Brain microvascular endothelial cell (primary cell): ENCODE data around the gene MAPK4.

Experiments used
- DNase-seq: peaks from one replicate; pipeline ENCODE4 v3.0.0-alpha.2; 2020
- H3K27ac ChIP-seq: fragments of 250-450 bp; sonication (Bioruptor Pico); 2 replicates; pipeline ENCODE4 v1.5.1; 2020; ENCODE audit warnings: mild to moderate bottlenecking, moderate library complexity
- H3K27me3 ChIP-seq: fragments of 250-450 bp; sonication (Bioruptor Pico); replicated peaks from 2 replicates; pipeline ENCODE4 v1.5.1; 2020; ENCODE audit warnings: mild to moderate bottlenecking
- H3K36me3 ChIP-seq: fragments of 250-450 bp; sonication (Bioruptor Pico); replicated peaks from 2 replicates; pipeline ENCODE4 v1.5.1; 2020; ENCODE audit warnings: mild to moderate bottlenecking
- H3K4me3 ChIP-seq: 2 replicates; pipeline ENCODE4 v1.5.1; 2011; ENCODE audit warnings: low read depth, mild to moderate bottlenecking, control low read depth, low read length, moderate library complexity
- in situ Hi-C: cut with HindIII; loops from 2 replicates; pipeline ENCODE4 v1.10.0; 2017; ENCODE audit warnings: low sequenced_read_pairs, low pct_ligation_motif_present
- TF ChIP-seq, protein P1 (sequence below): IDR thresholded peaks from 2 replicates; pipeline ENCODE4 v1.5.1; 2011; ENCODE audit warnings: low read depth, mild to moderate bottlenecking, moderate library complexity, low read length, control low read depth, inconsistent platforms; ENCODE audit errors: missing control alignments

Gene MAPK4

DNA sequence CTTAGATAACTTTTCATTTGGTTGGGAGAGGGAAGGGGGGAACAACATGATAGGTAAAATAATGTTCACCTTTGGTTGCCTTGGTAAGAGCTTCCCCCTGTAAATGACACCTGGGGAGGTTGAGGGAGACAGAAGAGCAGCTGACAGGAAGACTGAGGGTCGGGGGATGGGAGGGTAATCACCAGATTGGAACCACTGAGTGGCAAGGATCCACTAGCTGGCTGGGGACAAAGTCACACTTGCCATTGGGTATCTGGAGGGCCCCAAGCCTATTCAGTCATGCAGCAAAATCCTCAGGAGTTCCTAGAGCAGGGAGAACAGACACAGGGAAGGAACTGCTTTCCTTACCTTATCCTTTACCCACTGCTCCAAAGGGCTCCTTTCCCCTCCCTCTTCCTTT, 84.3 kb downstream of the MAPK4 start:
- no peak for DNase-seq
- no peaks in the 10 kb centered on the region for H3K27me3 ChIP-seq
- H3K4me3 ChIP-seq, result no peak overlapping the region
- no peaks in the 10 kb centered on the region for H3K36me3 ChIP-seq
- in situ Hi-C loops, result no loop called here
- no peak overlapping the region for H3K27ac ChIP-seq
- TF ChIP-seq, protein P1, sequence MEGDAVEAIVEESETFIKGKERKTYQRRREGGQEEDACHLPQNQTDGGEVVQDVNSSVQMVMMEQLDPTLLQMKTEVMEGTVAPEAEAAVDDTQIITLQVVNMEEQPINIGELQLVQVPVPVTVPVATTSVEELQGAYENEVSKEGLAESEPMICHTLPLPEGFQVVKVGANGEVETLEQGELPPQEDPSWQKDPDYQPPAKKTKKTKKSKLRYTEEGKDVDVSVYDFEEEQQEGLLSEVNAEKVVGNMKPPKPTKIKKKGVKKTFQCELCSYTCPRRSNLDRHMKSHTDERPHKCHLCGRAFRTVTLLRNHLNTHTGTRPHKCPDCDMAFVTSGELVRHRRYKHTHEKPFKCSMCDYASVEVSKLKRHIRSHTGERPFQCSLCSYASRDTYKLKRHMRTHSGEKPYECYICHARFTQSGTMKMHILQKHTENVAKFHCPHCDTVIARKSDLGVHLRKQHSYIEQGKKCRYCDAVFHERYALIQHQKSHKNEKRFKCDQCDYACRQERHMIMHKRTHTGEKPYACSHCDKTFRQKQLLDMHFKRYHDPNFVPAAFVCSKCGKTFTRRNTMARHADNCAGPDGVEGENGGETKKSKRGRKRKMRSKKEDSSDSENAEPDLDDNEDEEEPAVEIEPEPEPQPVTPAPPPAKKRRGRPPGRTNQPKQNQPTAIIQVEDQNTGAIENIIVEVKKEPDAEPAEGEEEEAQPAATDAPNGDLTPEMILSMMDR, result no peak

DNA sequence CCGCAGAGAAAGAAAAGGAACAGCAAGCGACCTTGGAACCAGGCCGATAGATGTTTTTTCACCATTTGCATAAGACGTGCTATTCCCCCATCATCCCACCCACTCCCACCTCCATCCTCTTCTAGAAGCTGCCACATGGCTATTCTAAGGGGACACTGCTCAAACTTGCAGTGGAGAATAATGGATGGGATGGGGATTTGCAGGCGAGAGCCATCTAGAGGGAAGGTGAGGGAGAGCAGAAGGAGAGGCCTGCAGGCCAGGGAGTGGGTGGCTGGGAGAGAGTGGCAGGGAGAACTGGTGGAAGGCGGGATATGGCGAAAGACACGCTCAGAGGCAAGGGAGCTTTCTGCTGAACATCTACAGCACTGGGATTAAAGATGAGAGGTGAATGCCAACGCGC, 84.9 kb downstream of the MAPK4 start:
- Histone ChIP-seq H3K27me3 (no peaks in the 10 kb centered on the region), H3K4me3 (no peak overlapping the region), H3K36me3 (no peaks in the 10 kb centered on the region), H3K27ac (no peak overlapping the region)
- in situ Hi-C loops, result no loop called here
- DNase-seq, result no peak
- TF ChIP-seq, protein P1, result peak; percentile 37

DNA sequence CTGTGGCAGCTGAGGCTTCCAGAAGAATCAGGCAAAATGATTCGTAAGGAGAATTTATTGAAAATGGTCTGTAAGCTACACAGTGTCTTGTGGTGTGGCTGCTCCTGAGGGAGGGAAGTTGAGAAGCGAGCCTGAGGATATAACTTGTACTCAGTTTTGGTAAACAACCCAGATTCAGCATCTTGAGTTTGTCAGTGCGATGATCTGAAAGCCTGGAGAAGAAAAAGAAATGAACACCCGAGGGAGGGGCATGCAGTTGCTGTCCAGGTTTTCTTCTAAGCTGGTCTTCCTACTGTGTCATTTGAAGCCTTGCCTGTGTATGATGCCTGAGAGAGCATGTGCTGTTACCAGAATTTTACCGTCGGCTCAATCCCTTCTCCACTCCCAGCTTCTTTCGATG, 87.3 kb downstream of the MAPK4 start:
- no peak overlapping the region for H3K4me3 ChIP-seq
- in situ Hi-C loops, result no loop called here
- TF ChIP-seq, protein P1, result no peak
- DNase-seq, result no peak
- no peaks in the 10 kb centered on the region for H3K36me3 ChIP-seq
- H3K27me3 ChIP-seq, result no peaks in the 10 kb centered on the region
- no peak overlapping the region for H3K27ac ChIP-seq

- H3K36me3 ChIP-seq, result no peaks in the 10 kb centered on the region
- H3K4me3 ChIP-seq, result no peak overlapping the region
- H3K27ac ChIP-seq, result no peak overlapping the region
- TF ChIP-seq, protein P1, result no peak
- in situ Hi-C loops, result no loop called here
- no peaks in the 10 kb centered on the region for H3K27me3 ChIP-seq
- no peak for DNase-seq
Measured at GRCh38 chr18:50647792-50648191, 87.9 kb downstream of the MAPK4 start.

DNA sequence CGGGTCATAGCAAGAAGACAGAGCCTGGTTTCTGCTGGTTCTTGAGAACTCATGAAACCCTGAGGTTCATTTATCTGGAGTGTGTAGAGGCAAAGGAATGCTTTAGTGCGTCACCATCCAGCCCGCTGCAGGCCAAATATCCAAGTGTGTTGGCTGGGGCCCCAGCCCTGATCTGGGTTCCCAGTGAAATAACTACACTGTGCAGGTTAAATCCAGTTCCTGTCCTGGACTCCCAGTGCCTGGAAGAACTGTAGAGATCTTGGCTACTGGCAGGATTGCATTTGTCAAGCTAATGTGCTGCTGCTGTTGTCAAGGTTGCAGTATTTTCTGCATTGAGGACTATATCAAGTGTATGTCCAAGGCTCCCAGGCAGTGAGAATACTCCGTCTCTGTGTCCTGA, 89.9 kb downstream of the MAPK4 start:
- no peak overlapping the region for H3K27ac ChIP-seq
- no peaks in the 10 kb centered on the region for H3K36me3 ChIP-seq
- peak; percentile 56 for DNase-seq
- in situ Hi-C loops, result no loop called here
- H3K4me3 ChIP-seq, result no peak overlapping the region
- TF ChIP-seq, protein P1, result no peak
- H3K27me3 ChIP-seq, result no peaks in the 10 kb centered on the region

DNA sequence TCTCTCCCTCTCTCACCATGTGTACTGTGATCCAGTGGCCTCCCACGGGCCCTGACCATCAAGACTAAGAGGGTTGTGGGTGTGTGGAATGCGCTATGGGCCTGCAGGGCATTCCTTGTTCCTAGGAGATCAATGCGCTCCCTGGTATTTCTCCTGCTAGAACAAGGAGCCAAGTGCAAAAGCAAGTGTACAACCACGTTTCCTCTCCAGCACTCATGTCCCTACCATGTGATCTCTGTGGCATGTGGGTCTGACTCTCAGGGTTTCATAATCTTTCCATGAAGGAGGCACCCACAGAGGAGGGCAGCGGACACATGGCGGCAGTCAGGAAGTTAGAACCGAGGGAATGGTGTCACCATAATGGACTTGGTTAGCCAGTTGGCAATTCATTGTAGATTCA, 91.4 kb downstream of the MAPK4 start:
- no peak for DNase-seq
- TF ChIP-seq, protein P1, result no peak
- in situ Hi-C loops, result no loop called here

More for the DNA sequence above, 91.4 kb downstream of the MAPK4 start:
- Histone ChIP-seq H3K36me3 (no peaks in the 10 kb centered on the region), H3K27ac (no peak overlapping the region), H3K27me3 (no peaks in the 10 kb centered on the region), H3K4me3 (no peak overlapping the region)
